Stomach smooth muscle (tissue), 2 donors: Measurements from ENCODE around the gene PDE7B.
"Not testable (repeated sequence)": the region's sequence is repeated elsewhere in the genome, so short reads cannot be mapped to it uniquely, and the experiment has no call there.

ENCODE experiments used
- H3K27ac ChIP-seq: one replicate; pipeline ENCODE4 v1.7.0; 2013; ENCODE audit warnings: mild to moderate bottlenecking, low read length, inconsistent platforms
- H3K27me3 ChIP-seq, 2 donors: one replicate each; pipeline ENCODE4 v1.7.0; 2013; ENCODE audit warnings: low read length in 2 of 2; ENCODE audit not compliant: insufficient read depth in 2 of 2, control insufficient read depth in 1 of 2
- H3K36me3 ChIP-seq, 2 donors: one replicate each; pipeline ENCODE4 v1.7.0; 2013; ENCODE audit warnings: low read length in 2 of 2; ENCODE audit not compliant: control insufficient read depth in 2 of 2, insufficient read depth in 2 of 2
- H3K4me1 ChIP-seq: one replicate; pipeline ENCODE4 v1.7.0; 2013; ENCODE audit warnings: low read length; ENCODE audit not compliant: control insufficient read depth, insufficient read depth
- H3K4me3 ChIP-seq, 2 donors: one replicate each; pipeline ENCODE4 v1.7.0; 2013; ENCODE audit warnings: low read length in 2 of 2
- H3K9ac ChIP-seq, 2 donors: one replicate each; pipeline ENCODE4 v1.7.0; 2013; ENCODE audit warnings: low read length in 2 of 2, mild to moderate bottlenecking in 1 of 2
- H3K9me3 ChIP-seq, 2 donors: one replicate each; pipeline ENCODE4 v1.7.0; 2013; ENCODE audit warnings: low read length in 2 of 2; ENCODE audit not compliant: control insufficient read depth in 2 of 2
- donor health status: healthy.
- donor health status: Pancreatic carcinoma.

The PDE7B gene

DNA sequence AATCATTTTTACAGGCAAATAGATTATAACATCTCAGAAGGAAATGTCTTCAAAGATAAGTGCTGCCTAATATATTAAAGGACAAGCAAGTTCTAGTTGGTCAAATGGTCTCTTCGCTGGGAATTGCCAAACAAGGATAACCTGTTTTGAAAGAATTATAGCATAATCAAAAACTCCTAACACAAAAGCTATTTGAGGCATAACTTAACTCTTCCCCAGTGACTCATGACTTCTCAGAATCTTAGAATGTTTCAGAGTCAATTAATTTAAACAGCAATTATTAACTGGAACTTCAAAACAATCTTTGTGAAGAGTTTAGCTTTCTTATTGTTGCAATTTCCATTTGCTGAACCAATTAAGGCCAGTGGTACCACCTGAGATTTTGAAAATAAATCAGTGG, 272.0 kb downstream of the PDE7B start:
- no peaks in the 10 kb centered on the region for H3K36me3 ChIP-seq
- no peak overlapping the region for H3K9ac ChIP-seq
- H3K4me1 ChIP-seq, result no peaks in the 10 kb centered on the region
- H3K27me3 ChIP-seq, result no peaks in the 10 kb centered on the region
- H3K9me3 ChIP-seq, result no peaks in the 10 kb centered on the region
- H3K27ac ChIP-seq, result no peak overlapping the region
- no peak overlapping the region for H3K4me3 ChIP-seq

DNA sequence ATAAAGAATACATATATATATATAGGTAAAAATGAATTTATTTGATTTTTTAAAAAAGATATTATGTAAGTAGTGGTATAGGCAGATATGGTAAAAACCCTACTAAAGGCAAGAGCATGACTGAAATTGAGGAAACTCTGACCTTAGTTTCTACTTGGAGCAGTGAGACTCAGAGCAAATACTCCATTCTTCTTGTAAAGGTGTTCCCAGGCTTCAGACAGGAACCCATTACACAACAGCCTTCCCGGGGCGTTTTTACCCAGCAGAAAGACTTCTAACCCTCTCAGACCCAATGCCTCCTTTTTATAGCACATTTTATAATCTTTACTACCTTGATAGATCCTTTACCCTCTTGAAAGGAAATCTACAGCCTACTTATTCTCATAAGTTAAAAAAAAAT, 274.1 kb downstream of the PDE7B start:
- H3K27ac ChIP-seq, result no peak overlapping the region
- peaks cover 2% of the 10 kb centered on the region for H3K4me1 ChIP-seq
- no peak overlapping the region for H3K9ac ChIP-seq
- H3K4me3 ChIP-seq, result no peak overlapping the region
- H3K9me3 ChIP-seq, result no peaks in the 10 kb centered on the region
- H3K36me3 ChIP-seq, result no peaks in the 10 kb centered on the region
- H3K27me3 ChIP-seq, result no peaks in the 10 kb centered on the region

- Histone ChIP-seq H3K9ac (no peak overlapping the region), H3K27me3 (no peaks in the 10 kb centered on the region), H3K4me3 (no peak overlapping the region), H3K9me3 (no peaks in the 10 kb centered on the region), H3K27ac (no peak overlapping the region), H3K4me1 (peaks cover 2% of the 10 kb centered on the region), H3K36me3 (no peaks in the 10 kb centered on the region)
Measured at GRCh38 chr6:136127873-136128272, 276.4 kb downstream of the PDE7B start.

GRCh38 chr6:136129365-136129764, 277.9 kb downstream of the PDE7B start:
- H3K27ac ChIP-seq, result no peak overlapping the region
- H3K4me3 ChIP-seq, result no peak overlapping the region
- no peaks in the 10 kb centered on the region for H3K9me3 ChIP-seq
- H3K27me3 ChIP-seq, result no peaks in the 10 kb centered on the region
- H3K9ac ChIP-seq, result no peak overlapping the region
- no peaks in the 10 kb centered on the region for H3K36me3 ChIP-seq
- H3K4me1 ChIP-seq, result peaks cover 2% of the 10 kb centered on the region

DNA sequence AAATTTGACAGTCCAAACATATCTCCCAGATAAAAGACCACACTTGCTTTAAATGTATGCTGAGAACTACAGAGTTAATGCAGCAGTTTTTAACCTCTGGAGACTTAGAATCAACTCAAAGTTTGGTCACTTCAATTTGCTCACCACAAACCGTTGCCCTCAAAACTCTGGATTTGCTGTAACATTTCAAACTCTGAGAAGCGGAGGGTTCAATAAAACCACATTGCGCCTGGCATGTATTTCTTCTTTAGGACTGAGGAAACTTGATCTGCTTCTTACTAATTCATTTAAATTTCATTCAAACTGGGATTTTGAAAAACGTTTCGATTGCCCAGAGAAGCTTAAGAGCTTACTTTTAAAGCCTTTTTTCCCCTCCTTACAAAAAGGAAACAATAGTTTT, 282.8 kb downstream of the PDE7B start:
- no peaks in the 10 kb centered on the region for H3K36me3 ChIP-seq
- H3K4me1 ChIP-seq, result no peaks in the 10 kb centered on the region
- no peaks in the 10 kb centered on the region for H3K9me3 ChIP-seq
- H3K9ac ChIP-seq, result no peak overlapping the region
- H3K4me3 ChIP-seq, result no peak overlapping the region
- H3K27me3 ChIP-seq, result no peaks in the 10 kb centered on the region
- H3K27ac ChIP-seq, result no peak overlapping the region

GRCh38 chr6:136134751-136135150, 283.2 kb downstream of the PDE7B start:
- H3K4me1 ChIP-seq, result no peaks in the 10 kb centered on the region
- no peak overlapping the region for H3K27ac ChIP-seq
- H3K4me3 ChIP-seq, result no peak overlapping the region
- H3K9ac ChIP-seq, result no peak overlapping the region
- no peaks in the 10 kb centered on the region for H3K27me3 ChIP-seq
- no peaks in the 10 kb centered on the region for H3K36me3 ChIP-seq
- no peaks in the 10 kb centered on the region for H3K9me3 ChIP-seq

- Histone ChIP-seq H3K4me1 (no peaks in the 10 kb centered on the region), H3K27ac (no peak overlapping the region), H3K36me3 (no peaks in the 10 kb centered on the region), H3K4me3 (no peak overlapping the region), H3K9me3 (no peaks in the 10 kb centered on the region), H3K9ac (no peak overlapping the region), H3K27me3 (no peaks in the 10 kb centered on the region)
Measured at GRCh38 chr6:136136274-136136673, 284.8 kb downstream of the PDE7B start.

- H3K4me1 ChIP-seq, result no peaks in the 10 kb centered on the region
- no peak overlapping the region for H3K9ac ChIP-seq
- H3K27ac ChIP-seq, result no peak overlapping the region
- H3K27me3 ChIP-seq, result no peaks in the 10 kb centered on the region
- no peaks in the 10 kb centered on the region for H3K9me3 ChIP-seq
- H3K4me3 ChIP-seq, result no peak overlapping the region
- H3K36me3 ChIP-seq, result no peaks in the 10 kb centered on the region
Measured at GRCh38 chr6:136137008-136137692, 285.6 kb downstream of the PDE7B start.

DNA sequence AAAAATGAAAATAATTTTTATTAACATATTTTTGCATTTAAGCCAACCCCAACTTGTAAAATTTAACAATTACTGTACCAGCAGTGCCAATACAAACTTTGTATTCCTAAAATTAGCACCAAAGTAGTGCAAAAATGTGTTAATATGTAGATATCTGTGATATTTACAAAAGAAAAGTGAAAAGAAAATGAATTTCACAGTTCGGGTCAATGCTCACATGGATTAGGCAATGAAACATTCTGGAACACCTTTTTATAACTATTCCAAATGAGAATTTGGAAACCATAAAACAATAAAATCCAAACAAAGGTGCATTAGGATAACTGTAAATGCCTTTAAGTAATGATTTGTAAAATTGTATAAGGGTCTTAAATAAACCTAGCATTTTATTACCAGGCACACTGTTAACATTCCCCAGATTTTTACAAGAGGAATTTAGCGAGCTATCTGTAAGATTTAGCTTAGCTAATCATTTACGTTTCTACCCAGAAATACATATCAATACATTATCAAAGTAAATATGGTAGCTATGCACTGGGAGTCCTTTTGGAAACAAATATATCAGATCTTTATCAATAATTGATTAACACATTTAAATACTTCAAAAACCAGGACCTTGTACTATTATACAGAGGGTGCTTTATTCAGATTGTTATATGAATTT, 286.4 kb downstream of the PDE7B start:
- Histone ChIP-seq H3K4me1 (no peaks in the 10 kb centered on the region), H3K36me3 (no peaks in the 10 kb centered on the region), H3K27me3 (no peaks in the 10 kb centered on the region), H3K9me3 (no peaks in the 10 kb centered on the region), H3K9ac (no peak overlapping the region), H3K4me3 (no peak overlapping the region), H3K27ac (no peak overlapping the region)

GRCh38 chr6:136139111-136139510, 287.6 kb downstream of the PDE7B start:
- H3K27ac ChIP-seq, H3K4me1 ChIP-seq, H3K4me3 ChIP-seq, H3K9ac ChIP-seq, H3K9me3 ChIP-seq, H3K36me3 ChIP-seq, H3K27me3 ChIP-seq: not testable (repeated sequence)

GRCh38 chr6:136144251-136145023, 292.9 kb downstream of the PDE7B start:
- H3K36me3 ChIP-seq, result peaks cover 0 to 3% of the 10 kb centered on the region in 2 donors
- no peaks in the 10 kb centered on the region for H3K9me3 ChIP-seq
- no peak overlapping the region for H3K9ac ChIP-seq
- no peaks in the 10 kb centered on the region for H3K4me1 ChIP-seq
- no peak overlapping the region for H3K27ac ChIP-seq
- no peak overlapping the region for H3K4me3 ChIP-seq
- no peaks in the 10 kb centered on the region for H3K27me3 ChIP-seq
